Neural cell (in vitro differentiated cells): ENCODE measurements around the gene C3AR1.

Source experiments
- EP300 ChIP-seq: fragments of 450-650 bp; conservative IDR thresholded peaks from 2 replicates; pipeline ENCODE4 v1.6.1; 2014; ENCODE audit warnings: antibody characterized with exemption, mild to moderate bottlenecking, moderate library complexity; ENCODE audit not compliant: poor library complexity, severe bottlenecking
- POLR2AphosphoS5 ChIP-seq: IDR thresholded peaks from 2 replicates; pipeline ENCODE4 v1.6.1; 2012
- SMC3 ChIP-seq: fragments of 450-650 bp; conservative IDR thresholded peaks from 2 replicates; pipeline ENCODE4 v1.6.1; 2014; ENCODE audit warnings: antibody characterized with exemption, mild to moderate bottlenecking, moderate library complexity; ENCODE audit not compliant: poor library complexity
- TF ChIP-seq, protein P1 (sequence below): IDR thresholded peaks from 2 replicates; pipeline ENCODE4 v1.6.1; 2012; ENCODE audit warnings: borderline replicate concordance

DNA sequence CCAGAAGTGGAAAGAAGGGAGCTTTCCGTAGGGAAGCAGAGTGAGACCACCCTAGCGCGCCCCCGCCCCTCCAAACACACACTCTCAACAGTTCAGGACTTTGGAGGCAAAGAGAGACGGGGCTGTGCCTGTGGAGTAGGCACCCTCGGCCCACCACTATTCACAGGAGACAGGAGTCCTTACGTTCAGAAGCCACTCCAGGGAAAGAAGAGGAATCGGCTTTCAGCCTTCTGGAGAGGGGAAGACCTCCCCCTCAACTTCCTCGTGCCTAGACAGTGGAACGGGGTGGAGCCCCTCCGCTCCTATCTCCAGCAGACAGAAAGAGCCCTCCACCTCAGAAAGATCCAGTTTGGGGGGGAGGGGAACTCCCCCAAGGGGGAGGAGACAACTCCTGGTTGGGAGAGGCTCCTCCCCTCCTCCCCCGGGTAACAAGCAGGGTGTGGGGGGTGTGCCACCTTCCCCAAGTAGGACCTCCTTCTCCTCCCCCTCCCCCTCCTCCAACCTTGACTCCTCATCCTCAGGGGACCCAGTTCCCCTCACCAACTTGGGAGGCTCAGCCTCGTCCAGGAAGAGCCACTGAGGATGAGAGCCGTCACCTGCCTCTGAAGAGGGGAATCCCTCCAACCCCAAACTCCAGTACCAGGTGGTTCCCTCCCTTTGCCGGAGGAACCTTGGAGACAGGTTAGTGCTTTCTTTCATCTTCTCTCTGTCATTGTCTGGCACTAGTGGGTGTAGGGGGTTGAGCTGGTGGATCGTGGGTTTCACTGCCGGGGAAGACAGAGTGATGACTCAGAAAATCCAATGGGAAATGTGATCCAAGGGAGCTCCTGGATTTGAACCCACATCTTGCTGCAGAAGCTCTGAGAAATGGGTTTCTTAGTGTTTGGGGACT is 32.8 kb downstream of the C3AR1 start:
- TF ChIP-seq SMC3 (no peak), POLR2AphosphoS5 (no peak), EP300 (no peak)
- TF ChIP-seq, protein P1, sequence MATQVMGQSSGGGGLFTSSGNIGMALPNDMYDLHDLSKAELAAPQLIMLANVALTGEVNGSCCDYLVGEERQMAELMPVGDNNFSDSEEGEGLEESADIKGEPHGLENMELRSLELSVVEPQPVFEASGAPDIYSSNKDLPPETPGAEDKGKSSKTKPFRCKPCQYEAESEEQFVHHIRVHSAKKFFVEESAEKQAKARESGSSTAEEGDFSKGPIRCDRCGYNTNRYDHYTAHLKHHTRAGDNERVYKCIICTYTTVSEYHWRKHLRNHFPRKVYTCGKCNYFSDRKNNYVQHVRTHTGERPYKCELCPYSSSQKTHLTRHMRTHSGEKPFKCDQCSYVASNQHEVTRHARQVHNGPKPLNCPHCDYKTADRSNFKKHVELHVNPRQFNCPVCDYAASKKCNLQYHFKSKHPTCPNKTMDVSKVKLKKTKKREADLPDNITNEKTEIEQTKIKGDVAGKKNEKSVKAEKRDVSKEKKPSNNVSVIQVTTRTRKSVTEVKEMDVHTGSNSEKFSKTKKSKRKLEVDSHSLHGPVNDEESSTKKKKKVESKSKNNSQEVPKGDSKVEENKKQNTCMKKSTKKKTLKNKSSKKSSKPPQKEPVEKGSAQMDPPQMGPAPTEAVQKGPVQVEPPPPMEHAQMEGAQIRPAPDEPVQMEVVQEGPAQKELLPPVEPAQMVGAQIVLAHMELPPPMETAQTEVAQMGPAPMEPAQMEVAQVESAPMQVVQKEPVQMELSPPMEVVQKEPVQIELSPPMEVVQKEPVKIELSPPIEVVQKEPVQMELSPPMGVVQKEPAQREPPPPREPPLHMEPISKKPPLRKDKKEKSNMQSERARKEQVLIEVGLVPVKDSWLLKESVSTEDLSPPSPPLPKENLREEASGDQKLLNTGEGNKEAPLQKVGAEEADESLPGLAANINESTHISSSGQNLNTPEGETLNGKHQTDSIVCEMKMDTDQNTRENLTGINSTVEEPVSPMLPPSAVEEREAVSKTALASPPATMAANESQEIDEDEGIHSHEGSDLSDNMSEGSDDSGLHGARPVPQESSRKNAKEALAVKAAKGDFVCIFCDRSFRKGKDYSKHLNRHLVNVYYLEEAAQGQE = no peak
